ENCODE results near the gene VPS16. TPM values are rescaled to one million over a fixed set of nuclear protein-coding genes. Genes with fewer than 3 reads are reported as not detected.

Gene VPS16
- total and polyA plus RNA-seq, 2 donors (not counting 1 experiment from before 2014, with no cell fraction given), result 63.0 to 68.2 TPM

- ATAC-seq (ENCODE audit: low read depth) (no peak), DNase-seq (no peak)
- H3K9me3 Mint-ChIP-seq (ENCODE audit: insufficient read depth), result no peaks in the 10 kb centered on the region
- H3K79me2 ChIP-seq (ENCODE audit: control insufficient read depth, insufficient read depth, low read length), result peaks cover 26% of the 10 kb centered on the region
- H3K4me2 ChIP-seq (replicated peaks; ENCODE audit: low read depth, low read length, poor library complexity, severe bottlenecking), result no peak overlapping the region
- H3K9ac ChIP-seq (ENCODE audit: low read length), result no peak overlapping the region
- intact Hi-C loops (cut with micrococcal nuclease), result no loop called here
- CTCF ChIA-PET, result interaction anchor here (0.9 kb wide), 1 partner anchor 36 kb away, joined by 3 read pairs; no protein-coding TSS in a partner anchor
- peaks cover 22% of the 10 kb centered on the region for H3K4me1 Mint-ChIP-seq
- peak overlapping the region; percentile 45 for H3K4me3 Mint-ChIP-seq
- POLR2A ChIA-PET, result no interaction called here
- peaks cover 0 to 3% (median 0%) of the 10 kb centered on the region in 3 donors for H3K9me3 ChIP-seq (ENCODE audit: control extremely low read depth in 1 of 3, control insufficient read depth in 2 of 3, insufficient read depth in 1 of 3, low read length in 2 of 3)
- WGBS (ENCODE audit: insufficient coverage), result 98% methylated on average over 4 of the region's 6 CpGs
- H3K4me3 ChIP-seq (ENCODE audit: control extremely low read depth in 1 of 5, extremely low read depth in 1 of 5, insufficient read depth in 1 of 5, low read depth in 2 of 5, low read length in 4 of 5), result no peak overlapping the region
- H2AFZ ChIP-seq (ENCODE audit: insufficient read depth, low read depth, low read length, poor library complexity, severe bottlenecking), result no peak overlapping the region
- no peaks in the 10 kb centered on the region for H3K36me3 ChIP-seq (replicated peaks in 1 of 2; ENCODE audit: control extremely low read depth in 1 of 2, control insufficient read depth in 1 of 2, extremely low read depth in 1 of 2, insufficient read depth in 2 of 2, low read length in 1 of 2)
- TF ChIP-seq, protein P1, sequence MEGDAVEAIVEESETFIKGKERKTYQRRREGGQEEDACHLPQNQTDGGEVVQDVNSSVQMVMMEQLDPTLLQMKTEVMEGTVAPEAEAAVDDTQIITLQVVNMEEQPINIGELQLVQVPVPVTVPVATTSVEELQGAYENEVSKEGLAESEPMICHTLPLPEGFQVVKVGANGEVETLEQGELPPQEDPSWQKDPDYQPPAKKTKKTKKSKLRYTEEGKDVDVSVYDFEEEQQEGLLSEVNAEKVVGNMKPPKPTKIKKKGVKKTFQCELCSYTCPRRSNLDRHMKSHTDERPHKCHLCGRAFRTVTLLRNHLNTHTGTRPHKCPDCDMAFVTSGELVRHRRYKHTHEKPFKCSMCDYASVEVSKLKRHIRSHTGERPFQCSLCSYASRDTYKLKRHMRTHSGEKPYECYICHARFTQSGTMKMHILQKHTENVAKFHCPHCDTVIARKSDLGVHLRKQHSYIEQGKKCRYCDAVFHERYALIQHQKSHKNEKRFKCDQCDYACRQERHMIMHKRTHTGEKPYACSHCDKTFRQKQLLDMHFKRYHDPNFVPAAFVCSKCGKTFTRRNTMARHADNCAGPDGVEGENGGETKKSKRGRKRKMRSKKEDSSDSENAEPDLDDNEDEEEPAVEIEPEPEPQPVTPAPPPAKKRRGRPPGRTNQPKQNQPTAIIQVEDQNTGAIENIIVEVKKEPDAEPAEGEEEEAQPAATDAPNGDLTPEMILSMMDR (IDR thresholded peaks at IDR 0.05), result no peak
- TF ChIP-seq EZH2 (IDR thresholded peaks at IDR 0.05; ENCODE audit: borderline replicate concordance, insufficient read depth, low read depth, low read length, poor library complexity, severe bottlenecking), result no peak
- H3K27ac Mint-ChIP-seq, result no peak overlapping the region
- H3K27me3 ChIP-seq (replicated peaks in 1 of 4; ENCODE audit: control extremely low read depth in 1 of 4, control insufficient read depth in 3 of 4, insufficient read depth in 4 of 4, low read length in 3 of 4), result no peaks in the 10 kb centered on the region
- no peaks in the 10 kb centered on the region for H3K27me3 Mint-ChIP-seq
- H4K20me1 ChIP-seq (ENCODE audit: control insufficient read depth, insufficient read depth, low read length, poor library complexity, severe bottlenecking), result no peaks in the 10 kb centered on the region
- H3K4me1 ChIP-seq (ENCODE audit: control insufficient read depth in 2 of 2, insufficient read depth in 2 of 2, low read length in 2 of 2), result peaks cover 16 to 27% of the 10 kb centered on the region in 2 donors
- no peak overlapping the region for H3K27ac ChIP-seq (ENCODE audit: low read length in 2 of 2)
Observed at GRCh38 chr20:2837221-2837960, 3.2 kb upstream of the VPS16 start.

DNA sequence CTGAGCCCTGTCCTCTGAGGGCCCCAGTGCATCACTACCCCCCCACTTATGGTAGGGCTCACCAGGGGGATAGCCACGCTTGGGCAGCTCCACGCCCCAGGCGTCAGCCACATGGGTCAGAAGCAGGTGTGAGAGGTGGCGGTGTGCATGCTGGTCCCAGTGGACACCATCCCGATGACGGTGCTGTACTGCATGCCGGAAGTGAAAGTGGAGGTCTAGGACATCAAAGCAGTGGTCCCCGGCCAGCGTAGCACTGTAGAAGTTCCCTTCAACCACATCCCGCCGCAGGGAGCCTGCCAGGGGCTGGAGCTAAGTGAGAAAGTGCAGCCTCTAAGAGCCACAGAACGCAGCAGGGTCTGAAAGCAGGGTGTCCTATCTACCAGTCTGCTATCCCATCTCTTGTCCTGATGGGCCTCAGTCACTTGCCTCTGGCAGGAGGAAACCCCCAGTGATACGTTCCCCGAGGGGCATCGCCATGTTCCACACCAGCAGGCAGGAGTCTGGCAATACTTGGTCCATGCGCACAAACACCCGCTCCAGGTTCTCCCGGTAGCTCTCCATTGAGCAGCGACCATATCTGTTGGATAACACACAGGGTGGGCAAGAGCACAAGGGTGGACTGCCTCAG, 2.3 kb upstream of the VPS16 start:
- Mint-ChIP-seq H3K4me3 (peak overlapping the region; percentile 70), H3K27ac (no peak overlapping the region), H3K9me3 (ENCODE audit: insufficient read depth) (no peaks in the 10 kb centered on the region), H3K27me3 (no peaks in the 10 kb centered on the region), H3K4me1 (peaks cover 22% of the 10 kb centered on the region)
- no peak overlapping the region for H3K4me2 ChIP-seq (replicated peaks; ENCODE audit: low read depth, low read length, poor library complexity, severe bottlenecking)
- POLR2A ChIA-PET, result no interaction called here
- no peaks in the 10 kb centered on the region for H3K27me3 ChIP-seq (replicated peaks in 1 of 4; ENCODE audit: control extremely low read depth in 1 of 4, control insufficient read depth in 3 of 4, insufficient read depth in 4 of 4, low read length in 3 of 4)
- no peak overlapping the region for H3K4me3 ChIP-seq (ENCODE audit: control extremely low read depth in 1 of 5, extremely low read depth in 1 of 5, insufficient read depth in 1 of 5, low read depth in 2 of 5, low read length in 4 of 5)
- ATAC-seq (ENCODE audit: low read depth) (no peak), DNase-seq (peak; percentile 32)
- TF ChIP-seq, protein P1 (IDR thresholded peaks at IDR 0.05), result no peak
- no peak for TF ChIP-seq EZH2 (IDR thresholded peaks at IDR 0.05; ENCODE audit: borderline replicate concordance, insufficient read depth, low read depth, low read length, poor library complexity, severe bottlenecking)
- no peaks in the 10 kb centered on the region for H4K20me1 ChIP-seq (ENCODE audit: control insufficient read depth, insufficient read depth, low read length, poor library complexity, severe bottlenecking)
- no peak overlapping the region for H2AFZ ChIP-seq (ENCODE audit: insufficient read depth, low read depth, low read length, poor library complexity, severe bottlenecking)
- peaks cover 26% of the 10 kb centered on the region for H3K79me2 ChIP-seq (ENCODE audit: control insufficient read depth, insufficient read depth, low read length)
- WGBS (ENCODE audit: insufficient coverage), result 72% methylated on average over 18 of the region's 19 CpGs
- CTCF ChIA-PET, result interaction anchor here (0.6 to 1.0 kb wide), 3 partner anchors 37 to 1679 kb away, joined by 3 read pairs; no protein-coding TSS in a partner anchor
- H3K27ac ChIP-seq (ENCODE audit: low read length in 2 of 2), result no peak overlapping the region
- H3K36me3 ChIP-seq (replicated peaks in 1 of 2; ENCODE audit: control extremely low read depth in 1 of 2, control insufficient read depth in 1 of 2, extremely low read depth in 1 of 2, insufficient read depth in 2 of 2, low read length in 1 of 2), result no peaks in the 10 kb centered on the region
- no peak overlapping the region for H3K9ac ChIP-seq (ENCODE audit: low read length)
- H3K9me3 ChIP-seq (ENCODE audit: control extremely low read depth in 1 of 3, control insufficient read depth in 2 of 3, insufficient read depth in 1 of 3, low read length in 2 of 3), result peaks cover 0 to 3% (median 0%) of the 10 kb centered on the region in 3 donors
- H3K4me1 ChIP-seq (ENCODE audit: control insufficient read depth in 2 of 2, insufficient read depth in 2 of 2, low read length in 2 of 2), result peaks cover 16 to 27% of the 10 kb centered on the region in 2 donors
- intact Hi-C loops (cut with micrococcal nuclease), result no loop called here
